Activated CD4-positive, alpha-beta T cell treated with anti-CD3 and anti-CD28 coated beads for 1 hour (primary cell): ENCODE data around the gene IHH.

Source experiments
- DNase-seq: peaks from one replicate; pipeline ENCODE4 v3.0.0-alpha.2; 2020

The IHH gene

DNA sequence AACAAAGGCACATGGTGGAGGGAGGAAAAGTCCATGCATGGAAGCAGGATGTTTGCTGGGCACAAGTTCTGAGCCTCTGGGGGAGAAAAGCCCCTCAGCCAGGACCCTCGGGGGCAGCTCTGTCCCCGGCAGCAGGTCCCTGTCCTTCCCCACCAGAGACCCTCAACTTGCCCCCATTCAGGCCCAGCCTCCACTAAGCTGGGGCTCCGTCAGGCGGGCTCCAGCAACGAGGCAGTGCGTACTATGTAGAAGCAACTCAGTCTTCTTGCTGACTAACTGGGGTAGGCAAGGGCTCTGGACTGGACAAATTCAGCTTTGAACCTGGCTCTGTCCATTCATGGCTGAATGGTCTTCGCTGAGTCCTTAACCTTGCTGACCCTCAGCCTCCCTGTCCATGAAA is 42.4 kb downstream of the IHH start:
- DNase-seq = no peak

DNA sequence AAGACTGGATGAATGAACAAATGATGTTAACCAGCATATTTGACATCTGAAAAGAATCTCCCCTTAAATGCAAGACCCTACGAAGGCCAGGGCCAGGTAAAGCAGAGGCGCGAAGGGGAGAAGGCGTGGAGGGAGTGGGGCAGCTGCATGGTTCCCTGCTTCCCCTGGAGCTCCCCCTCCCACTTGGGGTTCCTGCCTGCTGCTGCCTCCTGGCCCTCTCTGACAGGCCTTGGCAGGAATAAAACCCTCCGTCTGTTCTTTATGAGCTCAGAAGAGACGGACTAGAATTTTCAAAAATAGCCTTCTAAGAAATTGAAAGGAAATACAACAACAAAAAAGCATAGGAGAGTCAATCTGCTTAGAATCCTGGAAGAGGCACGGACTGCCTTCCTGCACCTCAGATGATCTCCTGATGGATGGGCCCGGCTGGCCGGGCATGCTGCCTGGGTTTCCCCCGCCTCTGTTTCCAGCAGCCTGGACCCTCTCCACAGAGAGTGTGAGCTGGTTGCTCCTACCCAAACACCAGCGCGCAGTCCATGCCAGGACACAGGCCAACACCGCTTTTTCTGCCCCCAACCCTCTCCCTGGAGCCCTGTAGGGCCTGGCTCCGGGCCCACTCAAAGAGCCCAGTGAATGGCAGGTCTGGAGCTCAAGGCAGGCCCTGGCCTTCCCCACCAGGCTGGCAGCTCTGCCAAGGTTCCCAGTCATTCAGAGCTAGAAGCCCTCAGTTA is 43.4 kb downstream of the IHH start:
- DNase-seq = no peak

DNA sequence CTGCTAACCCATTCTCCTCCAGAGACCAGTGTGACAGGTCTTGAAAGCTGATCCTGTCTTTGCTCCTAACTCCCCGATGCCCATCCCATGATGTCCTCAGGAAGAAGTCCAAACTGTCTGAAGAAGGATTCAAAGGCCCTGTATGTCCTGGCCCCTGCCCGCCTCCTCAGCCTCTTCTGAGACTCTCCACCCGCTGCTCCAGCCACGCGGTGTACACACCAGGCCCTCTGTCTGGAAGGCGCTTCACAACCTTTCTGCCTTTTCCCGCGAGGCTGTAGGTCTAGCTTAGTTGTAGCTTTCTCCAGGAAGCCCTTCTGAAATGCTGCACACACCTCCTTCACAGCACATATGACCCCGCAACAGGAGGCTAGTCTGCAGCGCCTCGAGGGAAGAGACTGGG is 44.0 kb downstream of the IHH start:
- no peak for DNase-seq

DNA sequence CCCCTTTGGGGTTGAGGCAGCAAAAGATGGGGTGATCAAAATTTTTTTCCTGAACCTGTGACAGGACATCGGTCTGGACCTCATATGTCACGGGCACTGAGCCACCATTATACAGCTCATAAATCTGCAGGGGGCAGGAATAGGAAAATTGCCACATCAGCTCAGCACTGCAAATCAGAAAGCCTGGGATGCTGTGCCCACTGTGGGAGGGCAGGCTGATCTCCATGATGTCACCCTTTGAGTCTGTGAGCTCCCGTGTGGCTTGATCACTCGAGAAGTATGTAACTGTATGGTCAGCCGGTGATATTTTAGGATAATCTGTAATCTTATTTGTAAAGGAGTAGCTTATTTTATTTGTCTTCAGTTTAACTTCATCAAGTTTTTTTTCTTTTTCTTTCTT is 49.8 kb downstream of the IHH start:
- DNase-seq = no peak

DNA sequence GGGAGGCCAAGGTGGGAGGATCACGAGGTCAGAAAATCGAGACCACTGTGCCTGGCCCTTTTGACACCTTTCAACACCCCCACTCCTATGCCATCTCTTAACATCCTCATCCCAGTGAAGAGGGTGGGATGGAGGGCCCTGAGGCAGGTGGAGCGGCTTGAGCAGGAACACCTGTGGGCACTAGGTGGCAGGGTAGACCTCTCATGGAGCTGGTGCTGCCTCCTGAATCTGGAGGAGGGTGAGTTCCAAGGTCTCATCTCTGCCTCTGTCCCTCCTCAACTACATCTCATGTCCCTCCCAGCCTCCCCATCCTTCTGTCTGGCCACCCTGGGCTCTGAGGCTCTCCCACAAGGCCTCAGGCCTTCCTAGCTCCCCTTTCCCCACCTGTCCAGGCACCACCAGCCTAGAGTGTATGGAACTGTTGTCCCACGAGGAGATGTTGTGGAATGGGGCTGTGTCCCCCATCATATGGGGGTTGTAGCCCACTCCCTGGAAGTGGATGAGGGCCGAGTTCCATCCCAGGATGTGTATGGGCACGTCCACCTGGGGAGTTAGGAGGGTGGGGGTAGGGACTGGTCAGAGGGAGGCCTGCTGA is 50.5 kb downstream of the IHH start:
- DNase-seq = no peak

DNA sequence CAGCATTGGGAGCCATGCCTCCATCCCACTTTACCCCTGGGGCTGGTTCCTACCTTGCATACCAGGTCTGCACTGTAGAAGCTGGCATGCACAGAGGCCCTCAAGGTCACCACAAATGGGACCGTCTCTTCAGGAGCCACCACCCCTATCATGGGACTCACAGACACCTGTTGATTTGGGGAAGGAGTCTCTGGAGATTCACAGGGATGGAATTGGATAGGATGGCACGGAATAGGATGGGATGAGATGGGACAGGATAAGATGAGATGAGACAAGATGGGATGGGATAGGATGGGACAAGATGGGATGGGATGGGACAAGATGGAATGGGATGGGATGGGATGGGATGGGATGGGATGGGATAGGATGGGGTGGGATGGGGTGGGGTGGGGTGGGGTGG is 51.4 kb downstream of the IHH start:
- DNase-seq = no peak
